ENCODE results near the gene AHRR. TPM values are rescaled to one million over a fixed set of nuclear protein-coding genes. Genes with fewer than 3 reads are reported as not detected.

Gene AHRR
- total and polyA plus RNA-seq, 2 experiments from 2014 or later: 0.27 to 1.8 TPM

GRCh38 chr5:390623-391491 is 69.3 kb downstream of the AHRR start:
- peaks cover 3% of the 10 kb centered on the region; the same call in 1 of the 3 replicates for H3K9me3 Mint-ChIP-seq
- ATAC-seq: peak; percentile 11; the same call in 2 of the 3 replicates
- Histone ChIP-seq H3K27me3 (ENCODE audit: insufficient read depth) (no peaks in the 10 kb centered on the region), H3K4me1 (ENCODE audit: insufficient read depth) (no peaks in the 10 kb centered on the region), H3K79me2 (replicated peaks; ENCODE audit: insufficient read depth) (no peaks in the 10 kb centered on the region), H3K4me3 (no peak overlapping the region), H4K20me1 (replicated peaks; ENCODE audit: insufficient read depth) (no peaks in the 10 kb centered on the region), H3K36me3 (ENCODE audit: insufficient read depth) (no peaks in the 10 kb centered on the region), H3K4me2 (no peak overlapping the region), H2AFZ (no peak overlapping the region), H3K27ac (ENCODE audit: low read depth) (no peak overlapping the region), H3K9me2 (ENCODE audit: insufficient read depth) (no peaks in the 10 kb centered on the region), H3F3A (replicated peaks; ENCODE audit: low read depth) (peaks cover 6% of the 10 kb centered on the region; the same call in 1 of the 2 replicates)
- H3K27me3 Mint-ChIP-seq (ENCODE audit: insufficient read depth, low read depth, poor library complexity): peaks cover 20% of the 10 kb centered on the region
- peaks cover 33% of the 10 kb centered on the region for H3K4me1 Mint-ChIP-seq
- peaks cover 1% of the 10 kb centered on the region; the same call in 1 of the 3 replicates for H3K36me3 Mint-ChIP-seq (ENCODE audit: low read depth)
- no peak for DNase-seq (ENCODE audit: low spot score)
- 0 out of 2 replicates have a peak overlapping the region, but pooled peaks have one; percentile 36 for H3K27ac Mint-ChIP-seq
- no peak overlapping the region; the same call in 2 of the 3 replicates for H3K4me3 Mint-ChIP-seq
- TF ChIP-seq ZNF331 (CRISPR knock-in tag; IDR thresholded peaks at IDR 0.05; ENCODE audit: low read depth): no peak
- TF ChIP-seq STAT1 (IDR thresholded peaks at IDR 0.05; ENCODE audit: unreplicated experiment): no peak
- TF ChIP-seq EZH2 (IDR thresholded peaks at IDR 0.05; ENCODE audit: low read depth, unreplicated experiment): no peak
- TF ChIP-seq REST (IDR thresholded peaks at IDR 0.05; ENCODE audit: unreplicated experiment): no peak
- TF ChIP-seq EZH2phosphoT487 (IDR thresholded peaks at IDR 0.05; ENCODE audit: unreplicated experiment): no peak
- no peak for TF ChIP-seq ETS1 (IDR thresholded peaks at IDR 0.05)
- TF ChIP-seq ZNF462 (CRISPR knock-in tag; IDR thresholded peaks at IDR 0.05): no peak
- no peak for TF ChIP-seq NANOG (IDR thresholded peaks at IDR 0.05; ENCODE audit: borderline replicate concordance)
